RWPE2 (cell line): ENCODE data around the gene TMEM86A.
A peak's percentile ranks its signal among the peaks of the same experiment; 100 is the strongest.

Experiments used
- ATAC-seq: fragments of 200-7000 bp; cut with Tn5 transposase; 3 replicates; pipeline ENCODE4 v1.9.1; 2021; ENCODE audit warnings: low read depth
- DNase-seq: peaks from one replicate; pipeline ENCODE4 v3.0.0-alpha.2; 2020; ENCODE audit warnings: low spot score
- H3K27ac ChIP-seq: fragments of 450-650 bp; 2 replicates; pipeline ENCODE4 v1.5.1; 2017; ENCODE audit warnings: mild to moderate bottlenecking; ENCODE audit not compliant: poor library complexity, severe bottlenecking
- H3K27me3 ChIP-seq: fragments of 250-450 bp; sonication (Bioruptor Pico); 2 replicates; pipeline ENCODE4 v1.5.1; 2021; ENCODE audit warnings: mild to moderate bottlenecking, moderate library complexity; ENCODE audit not compliant: insufficient read depth, poor library complexity, severe bottlenecking
- H3K36me3 ChIP-seq: fragments of 250-450 bp; sonication (Bioruptor Pico); 2 replicates; pipeline ENCODE4 v1.5.1; 2020; ENCODE audit warnings: low read depth, mild to moderate bottlenecking, moderate library complexity
- H3K4me1 ChIP-seq: fragments of 250-450 bp; sonication (Bioruptor Pico); 2 replicates; pipeline ENCODE4 v1.5.1; 2021; ENCODE audit warnings: mild to moderate bottlenecking, moderate library complexity; ENCODE audit not compliant: insufficient read depth, poor library complexity, severe bottlenecking
- H3K4me3 ChIP-seq: fragments of 250-450 bp; sonication (Bioruptor Pico); 2 replicates; pipeline ENCODE4 v1.5.1; 2021; ENCODE audit warnings: mild to moderate bottlenecking, moderate library complexity; ENCODE audit not compliant: severe bottlenecking
- H3K9me3 ChIP-seq: fragments of 250-450 bp; sonication (Bioruptor Pico); 2 replicates; pipeline ENCODE4 v1.5.1; 2021; ENCODE audit warnings: mild to moderate bottlenecking, moderate library complexity; ENCODE audit not compliant: severe bottlenecking
- CTCF ChIP-seq: fragments of 450-650 bp; IDR thresholded peaks from one replicate; pipeline ENCODE4 v1.5.1; 2017; ENCODE audit warnings: mild to moderate bottlenecking, moderate library complexity; ENCODE audit not compliant: poor library complexity, severe bottlenecking

The TMEM86A gene

GRCh38 chr11:18722293-18722637 is 23.7 kb downstream of the TMEM86A start:
- no peak overlapping the region for H3K27ac ChIP-seq
- H3K36me3 ChIP-seq = no peaks in the 10 kb centered on the region
- peak; percentile 45 for TF ChIP-seq CTCF
- no peak overlapping the region for H3K4me3 ChIP-seq
- DNase-seq (no peak), ATAC-seq (no peak)
- H3K9me3 ChIP-seq = no peaks in the 10 kb centered on the region
- H3K27me3 ChIP-seq = no peaks in the 10 kb centered on the region
- H3K4me1 ChIP-seq = no peaks in the 10 kb centered on the region

- no peaks in the 10 kb centered on the region for H3K9me3 ChIP-seq
- H3K4me1 ChIP-seq = no peaks in the 10 kb centered on the region
- H3K27ac ChIP-seq = no peak overlapping the region
- no peak for TF ChIP-seq CTCF
- H3K27me3 ChIP-seq = no peaks in the 10 kb centered on the region
- no peaks in the 10 kb centered on the region for H3K36me3 ChIP-seq
- DNase-seq = no peak
- ATAC-seq = no peak
- H3K4me3 ChIP-seq = no peak overlapping the region
Measured at GRCh38 chr11:18723991-18724390, 25.4 kb downstream of the TMEM86A start.

DNA sequence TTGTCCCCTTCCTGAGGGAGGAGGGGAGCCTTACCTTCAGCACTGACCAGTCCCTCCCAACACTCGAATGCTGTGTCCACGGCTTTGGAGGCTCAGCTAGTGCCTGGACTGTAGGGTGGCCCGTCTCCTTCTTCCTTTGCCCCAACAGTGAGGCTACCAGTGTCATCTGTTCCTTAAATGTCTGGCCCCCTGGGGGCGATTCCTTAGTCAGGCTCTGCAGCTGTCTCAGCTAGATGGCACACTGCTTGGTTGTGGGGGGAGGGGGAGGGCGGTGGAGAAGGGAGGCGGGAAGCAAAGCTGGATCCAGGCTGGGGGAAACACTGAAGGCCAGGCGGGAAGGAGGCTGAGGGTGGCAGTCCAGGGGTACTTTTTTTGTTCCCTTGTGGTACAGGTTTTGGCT is 27.5 kb downstream of the TMEM86A start, which contains the start of gene IGSF22:
Gene IGSF22, minus strand, starts transcription at position 149 of the 400 bp plus-strand sequence. CDS start 1,952 bp downstream, outside the sequence.
- H3K4me1 ChIP-seq = no peaks in the 10 kb centered on the region
- no peak within 1 kb of the TSS for H3K27ac ChIP-seq
- TF ChIP-seq CTCF = no peak
- ATAC-seq (no peak), DNase-seq (no peak)
- H3K27me3 ChIP-seq = no peaks in the 10 kb centered on the region
- H3K36me3 ChIP-seq = no peaks in the 10 kb centered on the region
- no peaks in the 10 kb centered on the region for H3K9me3 ChIP-seq
- no peak within 1 kb of the TSS for H3K4me3 ChIP-seq

GRCh38 chr11:18727479-18728236 is 29.1 kb downstream of the TMEM86A start:
- no peak overlapping the region for H3K27ac ChIP-seq
- H3K4me3 ChIP-seq = no peak overlapping the region
- H3K36me3 ChIP-seq = no peaks in the 10 kb centered on the region
- H3K9me3 ChIP-seq = no peaks in the 10 kb centered on the region
- no peaks in the 10 kb centered on the region for H3K4me1 ChIP-seq
- no peaks in the 10 kb centered on the region for H3K27me3 ChIP-seq
- TF ChIP-seq CTCF = peak; percentile 85
- ATAC-seq = 0 out of 3 replicates have a peak, but pooled peaks have one; percentile 45
- DNase-seq = no peak

GRCh38 chr11:18728658-18729057 is 30.1 kb downstream of the TMEM86A start:
- no peaks in the 10 kb centered on the region for H3K4me1 ChIP-seq
- H3K9me3 ChIP-seq = no peaks in the 10 kb centered on the region
- no peaks in the 10 kb centered on the region for H3K27me3 ChIP-seq
- H3K27ac ChIP-seq = no peak overlapping the region
- H3K36me3 ChIP-seq = no peaks in the 10 kb centered on the region
- DNase-seq = no peak
- H3K4me3 ChIP-seq = no peak overlapping the region
- no peak for ATAC-seq
- no peak for TF ChIP-seq CTCF
